K562 (cell line): ENCODE measurements around the gene SPIRE1.

ENCODE experiments used
- JUN ChIP-seq, 2 experiments: sonication (generic) in 1 of 2; formaldehyde crosslinking in 1 of 2; IDR thresholded peaks; 2 replicates each; pipeline versions ENCODE4 v1.6.1 to v1.8.0; 2012 to 2022; ENCODE audit warnings: borderline replicate concordance in 2 of 2, mild to moderate bottlenecking in 2 of 2, improper control_type of control experiment in 1 of 2, low read depth in 1 of 2, low read length in 1 of 2, missing genetic modification reagents in 1 of 2
- SMARCA5 ChIP-seq: fragments of 450-650 bp; IDR thresholded peaks from 2 replicates; pipeline ENCODE4 v1.6.1; 2016
- SP1 ChIP-seq: sonication (generic); formaldehyde crosslinking; IDR thresholded peaks from 2 replicates; pipeline ENCODE4 v1.8.1; 2022; ENCODE audit warnings: mild to moderate bottlenecking, missing genetic modification reagents
- TF ChIP-seq, protein P1 (sequence below): fragments of 250-450 bp; sonication (Bioruptor Pico); IDR thresholded peaks from 2 replicates; pipeline ENCODE4 v1.9.0; 2021; ENCODE audit warnings: mild to moderate bottlenecking
- TF ChIP-seq, protein P2 (sequence below): fragments of 250-450 bp; sonication (Bioruptor Pico); IDR thresholded peaks from 2 replicates; pipeline ENCODE4 v1.5.0; 2020; ENCODE audit warnings: mild to moderate bottlenecking
- TF ChIP-seq, protein P3 (sequence below): sonication (generic); formaldehyde crosslinking; IDR thresholded peaks from 2 replicates; pipeline ENCODE4 v1.9.0; 2022; ENCODE audit warnings: mild to moderate bottlenecking, missing genetic modification reagents

DNA sequence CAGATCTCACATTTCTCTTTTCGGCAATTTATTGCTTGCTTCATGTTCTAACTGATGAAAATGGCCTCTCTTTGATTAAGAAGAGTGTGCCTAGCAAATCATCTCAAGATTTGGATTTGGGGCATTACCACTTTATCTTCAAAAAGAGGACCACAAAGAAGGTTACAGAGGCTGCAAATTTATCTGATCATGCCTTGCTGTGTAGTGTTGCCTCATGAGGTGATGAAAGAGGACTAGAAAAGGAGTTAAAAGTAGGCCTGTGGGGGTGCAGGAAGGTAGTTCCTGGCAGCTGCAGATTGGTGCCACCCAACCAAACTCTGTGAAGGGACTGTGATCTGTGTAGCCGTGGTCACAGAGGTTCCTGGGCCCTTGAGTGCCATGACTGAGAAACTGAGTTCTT lies 181.0 kb downstream of the SPIRE1 start:
- TF ChIP-seq, protein P1, sequence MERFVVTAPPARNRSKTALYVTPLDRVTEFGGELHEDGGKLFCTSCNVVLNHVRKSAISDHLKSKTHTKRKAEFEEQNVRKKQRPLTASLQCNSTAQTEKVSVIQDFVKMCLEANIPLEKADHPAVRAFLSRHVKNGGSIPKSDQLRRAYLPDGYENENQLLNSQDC, result no peak
- no peak for TF ChIP-seq SP1
- TF ChIP-seq, protein P2, sequence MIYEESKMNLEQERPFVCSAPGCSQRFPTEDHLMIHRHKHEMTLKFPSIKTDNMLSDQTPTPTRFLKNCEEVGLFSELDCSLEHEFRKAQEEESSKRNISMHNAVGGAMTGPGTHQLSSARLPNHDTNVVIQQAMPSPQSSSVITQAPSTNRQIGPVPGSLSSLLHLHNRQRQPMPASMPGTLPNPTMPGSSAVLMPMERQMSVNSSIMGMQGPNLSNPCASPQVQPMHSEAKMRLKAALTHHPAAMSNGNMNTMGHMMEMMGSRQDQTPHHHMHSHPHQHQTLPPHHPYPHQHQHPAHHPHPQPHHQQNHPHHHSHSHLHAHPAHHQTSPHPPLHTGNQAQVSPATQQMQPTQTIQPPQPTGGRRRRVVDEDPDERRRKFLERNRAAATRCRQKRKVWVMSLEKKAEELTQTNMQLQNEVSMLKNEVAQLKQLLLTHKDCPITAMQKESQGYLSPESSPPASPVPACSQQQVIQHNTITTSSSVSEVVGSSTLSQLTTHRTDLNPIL, result no peak
- TF ChIP-seq, protein P3, sequence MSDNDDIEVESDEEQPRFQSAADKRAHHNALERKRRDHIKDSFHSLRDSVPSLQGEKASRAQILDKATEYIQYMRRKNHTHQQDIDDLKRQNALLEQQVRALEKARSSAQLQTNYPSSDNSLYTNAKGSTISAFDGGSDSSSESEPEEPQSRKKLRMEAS (CRISPR knock-in tag), result no peak
- no peak for TF ChIP-seq SMARCA5
- peak; percentile 39; the same call in 1 of the 2 replicates for TF ChIP-seq JUN (IDR thresholded peaks at IDR 0.05; ENCODE audit: borderline replicate concordance, low read depth, low read length)
- TF ChIP-seq JUN (CRISPR knock-in tag; IDR thresholded peaks at IDR 0.05; ENCODE audit: borderline replicate concordance), result no peak
